A549 treated with AZD9567 at 1 μM for 4 hours (cell line): ENCODE measurements around the gene SF3B3. TPM values are rescaled to one million over a fixed set of nuclear protein-coding genes. Genes with fewer than 3 reads are reported as not detected.

Experiments used
- total RNA-seq: library from RNA; stranded (reverse); fragments of 200-300 nt; extraction: Qiagen RNA extraction; gene quantifications from 5 replicates; pipeline ENCODE4 v1.2.3, GENCODE V29; 2022; ENCODE audit not compliant: insufficient read depth

The SF3B3 gene
- 102 to 196 TPM (median 176 TPM) in 5 replicates for total RNA-seq

DNA sequence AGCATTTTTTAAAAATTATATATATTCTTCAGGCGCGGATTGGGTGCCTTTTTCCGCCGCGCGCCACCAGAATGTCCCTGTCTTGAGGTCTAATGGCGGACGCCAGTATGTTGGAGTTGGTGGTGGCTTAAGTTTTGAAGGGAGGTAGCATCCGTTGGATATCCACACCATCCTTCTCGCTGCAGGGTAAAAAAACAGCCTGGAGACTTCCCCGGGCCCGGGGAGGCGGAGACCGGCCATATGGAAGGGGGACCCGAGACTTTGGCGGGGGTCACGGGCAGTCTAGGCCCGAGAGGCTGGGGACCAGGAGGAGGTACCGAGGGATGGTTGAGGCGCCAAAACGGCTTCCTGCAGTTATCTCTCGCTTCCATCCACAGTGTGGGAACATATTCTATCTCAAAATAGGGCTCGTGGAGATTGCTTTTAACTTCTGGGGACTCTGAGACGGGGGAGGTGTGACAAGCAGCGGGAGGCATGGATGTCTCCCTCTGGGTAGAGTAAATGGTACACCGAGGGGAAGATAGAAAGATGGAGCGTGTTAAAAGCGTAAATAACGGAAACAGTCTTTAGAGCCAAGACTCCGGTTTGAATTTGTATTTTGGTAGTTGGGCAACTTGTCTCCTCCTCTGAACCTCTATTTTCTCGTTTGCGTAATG, at the start of gene SF3B3:
Gene SF3B3 (plus strand): TSS at position 74 of the 656 bp plus-strand sequence. CDS start 2,841 bp downstream, outside the sequence.

DNA sequence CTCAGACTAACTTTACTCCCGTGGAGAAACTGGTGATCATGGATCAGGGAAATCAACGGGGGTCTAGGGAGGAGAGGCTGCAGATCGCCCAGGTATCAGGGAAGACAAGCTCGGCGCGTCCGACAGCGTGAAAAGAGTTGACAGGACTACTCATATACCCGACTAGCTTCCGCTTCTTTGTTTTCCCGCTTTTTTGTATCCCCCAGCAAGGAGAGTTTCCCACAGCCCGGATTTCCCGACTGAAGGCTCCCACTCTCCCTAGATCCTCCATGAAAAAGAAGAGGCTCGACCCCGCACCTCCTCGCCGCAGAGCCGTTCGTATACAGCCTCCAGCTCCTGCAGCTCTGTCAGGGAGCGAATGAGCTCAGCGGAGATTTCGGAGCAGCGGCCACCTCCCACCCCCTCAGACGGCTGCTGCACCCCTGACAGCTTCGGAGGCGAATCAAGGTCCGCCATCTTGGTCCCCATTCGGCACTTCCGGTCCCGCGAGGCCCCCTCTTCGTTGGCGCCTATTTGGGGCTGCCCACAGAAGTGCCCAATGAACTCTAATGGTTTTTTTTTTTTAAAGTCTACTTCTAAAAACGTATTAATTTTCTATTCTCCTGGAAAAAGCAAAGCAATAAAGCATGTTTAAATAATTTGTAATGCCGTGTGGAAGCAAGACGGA, 407 bp upstream of the SF3B3 start, which contains the start of gene COG4:
Gene COG4 (minus strand): TSS at position 479 of the 667 bp plus-strand sequence. CDS start 11 bp downstream, at position 468.

Other genes with a start within 250 kb of the SF3B3 start
- 80.4 to 97.5 TPM (median 88.9 TPM) in 5 replicates for gene AARS1, start 234.3 kb upstream of the SF3B3 start, total RNA-seq
- 27.5 to 45.5 TPM (median 31.5 TPM) in 5 replicates for gene DDX19B, start 224.6 kb upstream of the SF3B3 start, total RNA-seq
- gene DDX19A, start 176.9 kb upstream of the SF3B3 start, total RNA-seq = 39.8 to 45.3 TPM (median 41.5 TPM) in 5 replicates
- gene ST3GAL2, start 84.7 kb upstream of the SF3B3 start, total RNA-seq = 16.4 to 31.5 TPM (median 20.0 TPM) in 5 replicates
- gene FCSK, start 69.2 kb upstream of the SF3B3 start, total RNA-seq = 4.2 to 6.1 TPM (median 5.0 TPM) in 5 replicates
- gene COG4, start 262 bp upstream of the SF3B3 start, total RNA-seq = 26.2 to 34.6 TPM (median 30.6 TPM) in 5 replicates
- gene IL34, start 122.7 kb downstream of the SF3B3 start, total RNA-seq = 0.31 to 0.78 TPM (median 0.50 TPM) in 4 of 5 replicates, not detected in the other
- 40.7 to 80.7 TPM (median 78.2 TPM) in 5 replicates for gene MTSS2, start 162.2 kb downstream of the SF3B3 start, total RNA-seq